ENCODE results near the gene DPH1.
A peak's percentile ranks its signal among the peaks of the same experiment; 100 is the strongest.

DNA sequence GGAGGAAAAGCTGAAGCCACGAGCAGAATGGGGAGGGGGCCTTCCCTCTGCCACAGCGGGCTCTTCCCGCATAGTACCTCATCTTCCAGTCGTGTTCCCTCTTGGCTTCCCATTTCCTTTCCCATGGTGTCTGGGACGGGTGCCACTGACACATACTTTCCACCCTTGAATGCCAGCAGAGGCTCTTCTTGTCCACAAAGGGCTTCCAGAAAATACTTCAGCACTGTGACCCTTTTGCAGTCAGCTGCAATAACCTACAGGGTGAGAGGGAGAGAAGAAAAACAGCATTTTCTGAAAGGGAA is 55.6 kb downstream of the DPH1 start:
- TF ChIP-seq, protein P1, sequence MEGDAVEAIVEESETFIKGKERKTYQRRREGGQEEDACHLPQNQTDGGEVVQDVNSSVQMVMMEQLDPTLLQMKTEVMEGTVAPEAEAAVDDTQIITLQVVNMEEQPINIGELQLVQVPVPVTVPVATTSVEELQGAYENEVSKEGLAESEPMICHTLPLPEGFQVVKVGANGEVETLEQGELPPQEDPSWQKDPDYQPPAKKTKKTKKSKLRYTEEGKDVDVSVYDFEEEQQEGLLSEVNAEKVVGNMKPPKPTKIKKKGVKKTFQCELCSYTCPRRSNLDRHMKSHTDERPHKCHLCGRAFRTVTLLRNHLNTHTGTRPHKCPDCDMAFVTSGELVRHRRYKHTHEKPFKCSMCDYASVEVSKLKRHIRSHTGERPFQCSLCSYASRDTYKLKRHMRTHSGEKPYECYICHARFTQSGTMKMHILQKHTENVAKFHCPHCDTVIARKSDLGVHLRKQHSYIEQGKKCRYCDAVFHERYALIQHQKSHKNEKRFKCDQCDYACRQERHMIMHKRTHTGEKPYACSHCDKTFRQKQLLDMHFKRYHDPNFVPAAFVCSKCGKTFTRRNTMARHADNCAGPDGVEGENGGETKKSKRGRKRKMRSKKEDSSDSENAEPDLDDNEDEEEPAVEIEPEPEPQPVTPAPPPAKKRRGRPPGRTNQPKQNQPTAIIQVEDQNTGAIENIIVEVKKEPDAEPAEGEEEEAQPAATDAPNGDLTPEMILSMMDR (IDR thresholded peaks at IDR 0.05): no peak
- TF ChIP-seq POLR2AphosphoS5 (IDR thresholded peaks at IDR 0.05) (peak; percentile 39 to 54), POLR2A (IDR thresholded peaks at IDR 0.05; ENCODE audit: low read depth) (no peak)

Measured in esophagus muscularis mucosa (tissue), 3 donors.